ENCODE data around the gene CEP70.
A peak's percentile ranks its signal among the peaks of the same experiment; 100 is the strongest.
"Not testable (repeated sequence)": the region's sequence is repeated elsewhere in the genome, so short reads cannot be mapped to it uniquely, and the experiment has no call there.

CEP70 gene

DNA sequence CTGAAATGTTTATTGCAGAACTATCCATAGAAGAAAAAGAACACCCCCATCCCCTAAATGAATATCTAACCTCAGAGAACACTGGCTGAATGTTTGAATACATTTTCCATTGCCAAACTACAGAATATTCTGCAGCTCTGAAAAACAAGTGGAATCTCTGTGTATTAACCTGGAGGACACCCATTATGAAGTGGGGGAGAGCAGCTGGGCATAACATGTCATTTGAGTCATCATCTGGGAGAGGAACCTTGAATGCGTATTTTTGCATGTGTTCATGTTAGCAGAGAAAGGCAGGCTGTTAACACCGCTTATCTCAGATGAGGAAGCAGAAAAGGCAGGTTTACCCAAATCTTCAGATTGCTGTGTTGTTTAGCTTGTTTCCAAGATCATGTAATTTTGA, 128.1 kb downstream of the CEP70 start:
- no peak for DNase-seq

DNA sequence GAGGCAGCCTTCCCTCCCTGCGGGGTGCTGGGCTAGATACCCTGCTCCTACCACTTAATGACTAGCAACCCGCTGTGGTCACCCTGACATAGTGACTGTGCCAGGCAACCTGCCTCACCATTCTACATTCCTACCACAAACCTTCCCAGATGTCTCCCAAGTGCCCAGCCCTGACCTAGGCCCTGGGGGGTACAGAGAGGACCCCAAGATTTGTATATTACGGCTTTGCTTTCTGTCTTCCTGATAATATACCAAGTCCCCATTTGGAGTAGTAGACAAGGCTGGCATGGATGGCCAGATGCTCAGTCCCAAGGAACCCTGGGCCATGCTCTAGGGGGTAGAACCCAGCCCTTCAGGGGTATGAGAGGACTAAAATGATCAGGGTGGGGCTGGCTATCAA, 128.6 kb downstream of the CEP70 start:
- DNase-seq: no peak

DNA sequence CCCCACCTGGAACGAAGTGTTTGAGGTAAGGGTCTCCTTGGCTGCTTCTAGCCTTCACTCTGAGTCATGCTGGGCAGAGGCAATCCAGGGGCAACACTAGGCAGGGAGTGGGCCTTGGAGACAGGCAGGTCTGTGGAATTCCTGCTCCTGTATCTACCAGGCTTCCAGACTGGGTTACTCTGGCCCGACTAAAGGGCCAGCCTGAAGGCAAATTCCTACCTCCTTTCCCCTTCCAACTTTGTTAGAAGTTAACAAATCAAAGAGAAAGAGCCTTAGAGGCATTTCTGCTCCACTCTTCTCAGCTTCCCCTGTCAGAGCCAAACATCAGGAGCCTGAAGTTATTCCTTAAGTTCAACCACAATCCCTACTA, 129.6 kb downstream of the CEP70 start:
- DNase-seq: no peak

DNA sequence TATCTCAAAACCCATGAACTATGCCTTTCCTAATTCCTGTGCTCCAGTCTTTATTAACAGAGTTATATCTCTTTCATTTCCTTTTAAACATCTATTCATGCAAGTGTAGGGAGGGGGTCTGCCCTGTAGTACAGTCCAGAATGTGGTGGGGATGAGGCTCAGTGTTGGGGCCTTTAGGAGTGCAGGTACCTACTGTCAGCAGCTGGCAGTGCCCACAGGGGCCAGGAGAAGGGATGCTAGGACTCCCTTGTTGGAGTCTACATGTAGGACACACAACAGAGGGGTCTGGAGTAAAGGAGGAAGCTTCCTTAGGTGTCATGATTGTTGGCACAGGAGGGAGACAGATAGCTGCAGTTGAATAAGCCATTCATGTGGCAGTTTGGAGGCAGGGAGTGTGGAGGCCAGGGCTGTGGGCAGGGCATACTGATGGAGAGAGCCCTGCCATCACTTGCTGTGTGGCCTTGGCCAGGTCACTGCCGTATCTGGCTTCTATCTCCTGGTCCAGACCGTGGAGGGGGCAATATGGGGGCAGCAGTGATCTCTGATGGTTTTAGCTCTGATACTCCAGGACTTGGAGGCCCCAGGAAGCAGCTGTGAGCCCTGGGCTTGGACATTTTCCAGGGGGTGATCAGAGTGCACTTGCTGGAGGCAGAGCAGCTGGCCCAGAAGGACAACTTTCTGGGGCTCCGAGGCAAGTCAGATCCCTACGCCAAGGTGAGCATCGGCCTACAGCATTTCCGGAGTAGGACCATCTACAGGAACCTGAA, 130.2 kb downstream of the CEP70 start:
- DNase-seq: peak; percentile 10

DNA sequence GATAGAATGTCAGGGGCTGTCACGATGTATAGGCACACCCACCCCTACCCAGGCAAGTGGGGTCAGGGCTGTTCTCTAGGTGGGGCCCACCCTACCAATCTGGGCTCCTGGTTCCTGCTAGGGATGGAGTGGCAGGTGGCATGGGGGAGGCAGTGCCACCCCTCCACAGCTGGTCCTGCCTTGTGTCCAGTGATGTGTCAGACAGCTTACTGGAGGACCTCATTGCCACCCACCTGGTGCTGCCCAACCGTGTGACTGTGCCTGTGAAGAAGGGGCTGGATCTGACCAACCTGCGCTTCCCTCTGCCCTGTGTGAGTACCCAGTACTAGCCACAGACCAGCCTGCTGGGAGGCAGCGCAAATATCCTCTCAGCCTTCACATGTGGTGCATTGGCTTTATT, 132.2 kb downstream of the CEP70 start:
- no peak for DNase-seq

DNA sequence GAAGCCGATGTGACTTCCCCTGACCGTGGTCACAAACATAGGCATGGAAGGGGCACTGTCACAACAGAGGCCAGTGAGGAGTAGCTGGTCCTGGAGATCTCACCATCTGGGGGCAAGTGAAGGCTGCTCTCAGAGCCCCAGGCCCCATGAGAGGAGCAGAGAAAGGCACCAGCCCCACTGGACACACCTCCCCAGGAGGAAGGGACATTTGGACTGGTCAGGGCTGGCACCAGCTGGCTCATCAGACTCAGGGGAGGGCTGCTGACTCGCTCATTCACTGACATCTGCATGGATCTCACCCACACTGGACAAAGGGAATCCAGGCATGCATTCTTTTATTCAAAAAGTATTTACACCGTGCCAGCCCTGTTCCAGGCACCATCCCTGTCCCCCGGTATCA, 132.8 kb downstream of the CEP70 start:
- DNase-seq: no peak

DNA sequence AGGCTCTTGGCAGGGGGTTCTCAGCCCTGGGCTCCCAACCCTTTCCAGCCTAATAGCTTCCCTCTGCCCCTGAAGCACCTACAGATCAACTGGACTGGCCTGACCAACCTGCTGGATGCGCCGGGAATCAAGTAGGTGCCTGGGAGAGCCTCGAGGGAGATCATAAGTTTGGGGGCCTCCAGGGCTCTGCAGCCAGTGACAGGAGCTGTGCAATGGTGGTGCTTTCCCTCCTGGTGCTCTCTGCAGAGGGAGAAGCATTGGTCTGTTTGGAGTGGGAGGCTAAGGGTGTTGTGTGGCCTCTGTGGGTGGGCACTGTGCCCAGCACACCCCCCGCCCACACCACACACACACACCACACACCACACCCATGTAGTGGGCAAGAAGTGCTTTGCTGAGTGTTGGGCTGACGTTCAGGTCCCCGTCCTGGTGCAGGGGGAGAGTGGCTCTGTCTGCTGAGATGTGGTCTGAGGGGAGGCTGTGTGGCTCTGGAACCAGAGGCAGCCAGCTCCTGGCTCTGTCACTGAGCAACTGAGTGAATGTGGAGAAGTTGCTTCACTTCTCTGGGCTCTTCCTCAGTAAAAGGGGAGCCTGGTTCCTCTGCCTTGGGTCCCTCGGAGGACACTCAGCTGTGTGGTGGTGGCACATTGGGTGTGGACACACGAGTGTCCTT, 133.4 kb downstream of the CEP70 start:
- no peak for DNase-seq

DNA sequence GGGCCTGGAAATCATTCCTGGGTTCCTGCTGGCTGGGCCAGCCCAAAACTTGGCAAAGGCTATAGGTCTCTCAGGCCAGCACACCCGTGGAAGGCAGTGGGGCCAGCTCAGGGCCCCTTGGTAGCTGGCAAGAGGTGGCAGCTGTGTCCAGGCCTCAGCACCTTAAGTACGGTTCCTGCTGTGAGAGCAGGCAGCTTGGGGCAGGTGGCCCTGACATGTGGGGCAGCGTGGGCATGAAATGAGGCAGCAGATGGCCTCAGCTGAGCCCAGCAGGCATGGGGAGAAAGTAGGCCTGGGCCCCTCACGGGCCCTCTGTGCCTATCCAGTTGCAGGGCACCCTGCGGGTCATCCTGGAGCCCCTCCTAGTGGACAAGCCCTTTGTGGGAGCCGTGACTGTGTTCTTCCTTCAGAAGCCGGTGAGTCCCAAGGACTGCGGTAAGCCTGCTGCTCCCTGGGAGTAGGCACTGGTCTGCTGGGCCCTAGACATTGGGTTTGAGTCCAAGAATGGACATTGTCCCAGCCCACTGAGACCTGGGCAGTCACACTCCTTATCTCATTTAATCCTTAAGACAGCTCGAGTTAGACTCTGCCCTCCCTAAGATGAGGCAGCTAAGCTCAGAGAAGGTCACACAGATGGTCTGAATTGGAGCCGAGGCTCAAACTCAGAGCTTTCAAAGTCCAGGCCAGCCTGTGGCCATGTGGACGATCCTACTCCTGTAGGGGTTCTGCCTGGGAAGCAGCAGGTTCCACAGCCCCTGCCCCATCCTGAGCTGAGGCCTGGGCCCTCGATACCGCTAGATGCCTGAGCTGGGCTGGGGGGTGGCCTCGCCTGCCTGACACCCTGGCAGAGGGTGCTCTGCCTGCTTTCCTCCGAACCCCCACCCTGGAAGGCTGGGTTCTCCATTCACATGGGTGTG, 134.2 kb downstream of the CEP70 start:
- no peak for DNase-seq

DNA sequence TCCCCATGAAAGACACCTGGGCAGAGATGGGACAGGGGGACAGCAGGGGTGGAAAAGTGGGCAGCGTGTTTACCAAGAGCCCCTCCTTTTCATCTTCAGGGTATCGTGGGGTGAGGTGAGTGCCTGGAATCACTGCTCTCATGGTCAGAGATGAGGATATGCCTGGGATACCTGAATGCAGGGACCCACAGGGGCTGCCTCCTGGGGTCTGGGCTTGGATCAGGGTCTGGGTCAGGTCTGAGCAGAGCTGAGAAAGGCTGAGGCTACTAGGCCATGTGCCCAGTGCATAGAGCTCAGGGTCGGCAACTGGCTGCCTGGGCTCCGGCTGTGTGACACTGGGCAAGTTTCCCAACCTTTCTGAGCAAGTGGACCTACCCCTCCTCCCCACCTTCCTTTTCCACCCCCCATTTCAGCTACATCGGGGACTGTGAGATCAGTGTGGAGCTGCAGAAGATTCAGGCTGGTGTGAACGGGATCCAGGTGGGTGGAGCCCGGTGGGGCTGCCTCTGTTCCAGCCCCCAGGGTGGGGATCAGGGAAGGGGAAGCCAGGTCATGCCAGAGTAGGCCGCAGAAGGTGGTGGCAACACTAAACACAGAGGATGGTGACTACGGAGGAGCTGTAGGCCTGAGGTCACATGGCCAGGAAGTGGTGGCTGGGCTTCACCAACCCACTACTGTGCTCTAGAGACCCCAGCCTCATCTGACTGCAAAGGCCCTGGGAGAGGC, 135.1 kb downstream of the CEP70 start:
- no peak for DNase-seq

DNA sequence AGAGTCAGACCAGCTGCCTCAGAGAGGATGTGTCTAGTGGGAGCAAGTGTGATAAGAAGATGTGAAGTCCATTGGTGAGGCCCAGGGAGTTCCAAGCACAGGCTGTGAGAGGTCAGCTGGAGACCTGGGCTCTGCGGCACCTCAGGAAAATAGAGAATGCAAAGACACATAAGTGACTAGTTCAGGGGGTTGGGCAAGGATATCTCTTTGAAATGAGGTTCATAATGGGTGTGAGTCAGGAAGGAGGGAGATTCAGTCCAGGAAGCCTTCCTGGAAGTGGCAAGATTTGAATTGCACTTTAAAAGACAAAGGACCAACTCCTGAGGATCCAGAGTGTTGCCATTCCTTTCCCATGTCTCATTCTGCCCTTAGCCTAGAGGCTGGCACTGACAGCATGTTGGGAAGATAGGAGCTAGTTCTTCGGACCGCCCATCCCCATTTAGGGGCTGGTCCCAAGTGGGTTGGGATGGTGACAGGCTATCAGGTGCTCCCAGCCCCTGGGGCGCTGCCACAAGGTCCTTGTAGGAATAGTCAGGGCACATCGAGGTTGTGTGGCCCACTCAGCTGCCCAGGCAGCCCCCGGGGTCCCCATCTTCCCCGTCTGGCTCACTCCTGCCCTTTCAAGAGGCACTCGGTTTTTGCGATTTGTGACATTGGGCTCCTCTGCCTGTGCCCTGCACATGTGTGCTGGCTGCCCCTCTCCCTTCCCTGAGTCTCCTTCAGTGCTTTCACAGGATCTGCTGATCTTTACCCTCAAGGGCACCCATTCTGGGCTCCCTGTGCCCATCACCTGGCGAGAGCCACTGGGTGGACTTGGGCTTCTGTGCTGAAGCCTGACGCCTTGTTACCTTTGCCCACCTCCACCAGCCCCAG, 136.0 kb downstream of the CEP70 start:
- no peak for DNase-seq

DNA sequence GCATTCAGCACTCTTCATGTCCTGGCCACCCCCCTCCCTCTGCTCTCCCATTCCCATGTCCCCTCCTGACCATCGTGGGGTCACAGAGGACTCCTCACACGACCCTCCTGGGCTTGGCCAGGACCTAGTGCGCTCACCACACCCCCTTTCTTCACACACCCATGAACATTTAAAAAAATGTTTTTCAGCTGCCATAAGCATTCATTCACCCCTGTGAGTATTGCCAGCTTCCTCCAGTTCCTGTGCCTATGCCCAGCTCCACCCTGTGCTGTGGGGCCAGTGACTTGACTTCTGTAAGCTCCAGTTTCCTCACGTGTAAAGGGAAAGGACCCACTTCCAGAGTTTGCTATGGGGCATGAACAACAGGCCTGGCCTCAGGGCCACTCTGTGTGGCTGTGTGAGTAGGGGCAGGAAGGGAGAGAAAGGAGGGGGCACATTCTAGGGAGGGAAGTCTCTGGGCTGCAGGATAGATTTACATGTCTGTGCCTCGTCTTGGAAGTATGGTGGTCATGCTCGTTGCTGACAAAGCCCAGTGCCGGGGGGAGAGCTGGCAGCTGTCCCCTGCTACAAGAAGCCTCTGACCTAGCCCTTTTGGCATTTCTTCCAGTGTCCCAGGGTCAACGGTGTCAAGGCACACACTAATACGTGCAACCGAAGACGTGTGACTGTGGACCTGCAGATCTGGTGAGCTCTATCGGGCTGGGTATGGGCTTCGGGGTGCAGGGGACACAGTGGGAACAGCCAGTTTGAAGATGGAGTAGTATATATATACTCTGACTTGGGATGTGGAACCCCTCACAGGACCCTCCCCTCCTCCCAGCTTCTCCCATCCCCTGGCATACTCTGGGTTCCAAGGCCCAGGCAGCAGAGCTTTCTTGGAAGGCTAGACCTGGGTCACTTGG, 136.8 kb downstream of the CEP70 start:
- no peak for DNase-seq

DNA sequence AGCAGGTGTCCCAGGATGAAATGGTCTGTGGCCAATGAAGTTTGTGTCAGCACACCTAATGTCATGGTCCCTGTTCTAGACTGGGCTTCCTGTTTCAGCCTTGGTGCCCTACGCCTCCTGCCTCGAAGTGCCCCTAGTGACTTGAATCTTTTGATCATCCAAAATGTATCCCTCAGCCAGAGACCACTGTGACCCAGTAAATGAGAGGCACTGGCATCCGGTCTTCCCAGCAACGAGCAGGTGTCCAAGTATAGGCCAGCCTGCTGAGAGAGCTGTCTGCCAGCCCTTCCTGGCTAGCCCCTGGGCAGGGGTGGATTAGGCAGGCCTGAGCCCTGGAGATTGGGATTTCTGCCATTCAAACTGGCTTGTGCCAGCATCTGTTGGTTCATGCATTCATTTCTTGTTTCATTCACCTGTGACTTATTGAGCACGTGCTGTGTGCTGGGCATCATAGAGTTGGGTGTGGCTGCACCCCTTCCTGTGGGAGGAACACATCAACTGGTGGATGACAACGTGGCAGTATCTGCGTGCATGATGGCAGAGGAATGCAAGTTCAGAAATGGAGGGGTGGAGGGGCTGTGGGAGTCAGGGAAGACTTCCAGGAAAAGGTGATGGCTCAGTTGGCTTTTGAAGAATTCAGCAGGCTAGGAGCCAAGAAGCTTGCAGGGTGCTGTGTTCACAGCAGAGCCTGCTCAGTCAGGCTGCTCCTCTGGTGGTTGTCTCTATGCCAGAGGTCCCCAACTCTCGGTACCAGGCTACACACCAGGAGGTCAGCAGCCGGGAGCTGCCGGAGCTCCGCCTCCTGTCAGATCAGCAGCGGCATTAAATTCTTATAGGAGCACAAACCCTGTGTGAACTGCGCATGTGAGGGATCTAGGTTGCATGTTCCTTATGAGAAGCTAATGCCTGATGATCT, 138.0 kb downstream of the CEP70 start:
- no peak for DNase-seq

DNA sequence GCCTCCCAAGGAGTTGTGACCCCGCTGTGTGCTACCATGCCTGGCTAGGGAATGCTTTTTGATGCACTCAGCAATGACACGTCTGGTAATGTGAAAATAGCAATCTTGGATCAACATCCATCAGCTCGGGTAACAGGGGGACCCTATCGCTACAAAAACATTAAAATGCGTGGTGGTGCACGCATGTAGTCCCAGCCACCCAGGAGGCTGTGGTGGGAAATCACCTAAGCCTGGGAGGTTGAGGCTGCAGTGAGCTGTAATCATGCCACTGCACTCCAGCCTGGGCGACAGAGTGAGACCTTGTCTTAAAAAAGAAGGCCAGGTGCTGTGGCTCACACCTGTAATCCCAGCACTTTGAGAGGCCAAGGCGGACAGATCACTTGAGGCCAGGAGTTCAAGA, 140.1 kb downstream of the CEP70 start:
- DNase-seq: not testable (repeated sequence)

DNA sequence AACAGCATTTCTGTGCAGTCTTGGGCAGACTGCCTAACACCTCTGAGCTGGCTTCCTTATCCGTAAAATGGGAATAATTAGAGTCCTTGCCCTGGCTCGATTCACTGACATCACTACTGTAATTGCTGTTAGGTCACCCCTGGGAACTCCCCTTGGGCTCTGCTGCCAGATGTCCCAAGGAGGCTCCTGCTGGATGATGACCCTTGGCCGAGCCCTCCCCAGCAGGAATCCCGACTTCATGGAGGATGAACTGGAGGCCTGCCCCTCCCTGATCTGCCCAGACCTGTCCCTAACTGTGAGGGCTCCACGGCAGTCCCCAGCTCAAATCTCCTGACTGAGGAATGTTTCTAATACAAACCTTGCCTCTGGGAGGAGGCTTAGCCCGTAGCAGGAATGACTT, 141.6 kb downstream of the CEP70 start:
- no peak for DNase-seq

DNA sequence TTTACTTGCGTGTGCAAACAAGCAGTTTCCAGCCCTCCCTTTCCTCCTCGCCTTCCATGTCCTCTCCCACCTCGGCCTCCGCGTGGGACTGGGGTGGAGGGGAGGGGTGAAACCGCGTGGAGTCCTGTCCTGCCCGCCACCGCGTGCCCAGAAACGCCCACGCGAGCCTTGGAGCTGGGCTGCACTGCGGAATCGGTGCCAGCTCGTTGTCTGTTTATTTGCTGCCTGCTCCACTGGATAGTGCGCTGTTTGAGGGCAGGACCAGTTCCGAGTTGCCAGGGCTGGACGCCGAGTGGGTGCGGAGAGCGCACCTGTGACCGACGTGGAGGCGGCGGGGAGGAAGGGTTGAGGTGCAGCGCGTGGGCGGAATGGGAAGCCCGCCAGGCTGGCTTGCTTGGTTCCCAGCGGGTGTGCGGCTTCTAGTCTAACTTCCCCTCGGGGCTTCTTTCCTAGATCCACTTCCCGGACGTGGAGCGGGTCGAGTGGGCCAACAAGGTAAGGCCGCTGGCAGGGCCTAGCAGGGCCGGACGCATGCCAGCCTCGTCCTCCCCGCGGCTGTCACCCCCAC, 142.4 kb downstream of the CEP70 start:
- DNase-seq: no peak

DNA sequence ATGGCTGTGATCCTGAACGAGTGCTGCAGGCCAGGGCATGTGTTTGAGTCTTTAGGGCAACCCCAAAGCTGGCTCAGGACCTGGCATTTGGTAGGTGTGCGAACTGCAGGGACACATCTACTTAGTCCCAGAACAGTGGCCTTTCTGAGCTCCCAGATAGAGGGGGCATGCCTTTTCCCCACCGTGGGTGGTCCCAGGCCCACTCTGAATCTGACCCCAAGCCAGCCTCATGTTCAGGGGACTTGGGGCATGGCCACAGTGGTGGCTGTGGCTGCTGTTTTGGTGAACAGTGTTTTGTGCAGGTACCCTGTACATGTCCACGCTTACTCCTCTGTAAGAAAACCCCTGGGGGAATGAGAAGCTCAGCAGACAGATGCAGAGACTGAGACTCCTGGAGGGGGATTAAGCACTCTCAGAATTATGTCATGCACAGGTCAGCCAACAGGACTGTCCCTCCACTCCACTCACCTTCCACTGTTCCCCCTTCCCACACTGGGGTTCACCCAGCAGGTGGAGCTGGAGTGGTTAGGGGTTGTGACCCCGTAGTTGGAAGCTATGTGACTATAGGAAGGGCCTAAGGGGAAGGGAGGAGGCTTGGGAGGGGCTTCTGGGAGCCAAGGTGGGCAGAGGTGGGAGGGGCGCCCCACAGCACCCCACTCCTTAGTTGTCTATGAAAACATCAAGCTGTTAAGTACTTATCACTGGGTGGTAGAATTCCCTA, 143.2 kb downstream of the CEP70 start:
- DNase-seq: no peak

DNA sequence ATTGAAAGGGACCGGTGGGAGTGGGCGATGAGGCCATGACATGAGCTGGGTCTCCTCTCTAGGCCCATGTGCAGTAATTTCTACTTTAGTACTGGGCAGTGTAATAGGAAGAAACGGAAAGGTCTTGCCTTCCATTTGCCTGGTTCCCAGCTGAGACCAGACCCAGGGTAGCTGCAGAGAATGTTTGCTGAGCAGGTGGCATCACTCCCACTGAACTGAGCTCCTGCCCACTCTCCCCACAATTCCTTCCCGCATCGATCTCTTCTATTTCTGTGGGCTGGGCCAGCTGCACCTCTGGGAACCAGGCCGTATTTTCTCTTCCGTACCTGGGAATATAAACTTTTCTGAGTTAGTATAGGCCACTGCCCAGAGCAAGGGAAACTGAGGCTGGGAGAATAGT, 143.9 kb downstream of the CEP70 start:
- no peak for DNase-seq

DNA sequence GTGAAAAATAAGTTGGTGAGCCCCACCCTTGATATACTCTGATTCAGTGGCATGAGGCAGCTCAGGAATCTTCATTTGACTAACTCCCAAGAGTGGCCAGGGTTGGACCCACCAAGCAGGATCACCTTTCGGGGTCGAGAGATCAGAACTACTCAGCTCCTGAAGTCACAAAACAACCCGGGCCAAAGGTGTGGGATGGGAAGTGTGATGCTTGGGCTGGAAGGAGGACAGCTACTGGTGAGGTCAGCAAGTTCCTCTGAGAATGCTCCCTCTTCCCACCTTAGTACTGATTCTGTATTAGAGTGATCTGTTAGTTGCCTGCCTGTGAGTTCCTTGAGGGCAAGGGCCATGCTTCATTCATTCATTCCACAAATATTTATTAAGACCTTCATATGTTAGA, 144.6 kb downstream of the CEP70 start:
- DNase-seq: no peak

DNA sequence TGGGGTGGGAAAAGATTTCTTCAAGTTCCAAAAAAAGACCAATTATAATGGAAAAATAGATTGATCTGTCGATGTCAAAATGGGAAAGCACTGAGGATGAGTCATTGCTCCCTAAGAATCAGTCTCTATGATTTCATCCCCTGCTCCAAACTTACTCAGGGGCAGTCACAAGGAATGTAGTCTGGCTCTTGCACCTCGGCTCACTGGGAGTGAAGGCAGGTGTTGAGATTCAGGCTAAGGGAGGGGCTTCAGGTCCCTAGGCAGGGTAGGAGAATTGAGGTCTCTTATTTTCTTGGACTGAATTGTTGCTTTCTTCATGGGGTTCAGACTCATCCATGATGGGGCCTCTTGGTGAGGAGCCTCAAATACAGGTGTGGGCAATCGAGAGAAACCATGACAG, 145.4 kb downstream of the CEP70 start:
- DNase-seq: peak; percentile 14
